Ascending aorta (tissue), 2 donors: ENCODE measurements around the gene EGR2. TPM values are rescaled to one million over a fixed set of nuclear protein-coding genes. Genes with fewer than 3 reads are reported as not detected.

ENCODE experiments used
- DNase-seq, 2 donors: peaks; one replicate each; pipeline ENCODE4 v3.0.0-alpha.2; 2019; ENCODE audit warnings: low spot score in 2 of 2
- H3K27ac ChIP-seq, 2 donors: fragments of 200-600 bp; sonication (generic); one replicate each; pipeline ENCODE4 v1.5.1; 2016 to 2017; ENCODE audit warnings: mild to moderate bottlenecking in 1 of 2
- H3K27me3 ChIP-seq: fragments of 200-600 bp; sonication (generic); one replicate; pipeline ENCODE4 v1.5.1; 2017
- H3K36me3 ChIP-seq, 2 donors: fragments of 200-600 bp; sonication (generic); one replicate each; pipeline ENCODE4 v1.5.1; 2016
- H3K4me1 ChIP-seq, 2 donors: fragments of 200-600 bp; sonication (generic); one replicate each; pipeline ENCODE4 v1.5.1; 2016 to 2017; ENCODE audit warnings: mild to moderate bottlenecking in 1 of 2
- H3K4me3 ChIP-seq, 2 donors: fragments of 200-600 bp; sonication (generic); one replicate each; pipeline ENCODE4 v1.5.1; 2016 to 2017; ENCODE audit warnings: mild to moderate bottlenecking in 1 of 2
- H3K9me3 ChIP-seq, 2 donors: fragments of 200-600 bp; sonication (generic); one replicate each; pipeline ENCODE4 v1.5.1; 2016
- CTCF ChIP-seq, 3 experiments: fragments of 200-600 bp in 2 of 3; fragments of 450-650 bp in 1 of 3; sonication (generic) in 2 of 3; IDR thresholded peaks; one replicate each; pipeline ENCODE4 v1.5.1; 2016 to 2019; ENCODE audit warnings: antibody characterized with exemption in 3 of 3, mild to moderate bottlenecking in 1 of 3, moderate library complexity in 1 of 3
- intact Hi-C: fragments of 100-400 bp; cut with DNase I; formaldehyde crosslinking; loops from one replicate; pipeline ENCODE4 v1.15.1; 2023
- total RNA-seq: library from RNA; depleted of rRNA; stranded (reverse); fragments of >200 nt; gene quantifications from one replicate; pipeline ENCODE4 v1.1.0, GENCODE V29; 2016

The EGR2 gene
- total RNA-seq, 1 donor from 2014 or later: 11.9 TPM

GRCh38 chr10:62795100-62795499 lies 21.1 kb downstream of the EGR2 start:
- no peaks in the 10 kb centered on the region for H3K36me3 ChIP-seq
- intact Hi-C loops: no loop called here
- H3K9me3 ChIP-seq: no peaks in the 10 kb centered on the region
- no peaks in the 10 kb centered on the region for H3K27me3 ChIP-seq
- no peak overlapping the region for H3K4me3 ChIP-seq
- TF ChIP-seq CTCF (IDR thresholded peaks at IDR 0.05): no peak
- no peak overlapping the region for H3K27ac ChIP-seq
- no peak for DNase-seq
- H3K4me1 ChIP-seq: no peaks in the 10 kb centered on the region

GRCh38 chr10:62794306-62794705 lies 21.9 kb downstream of the EGR2 start:
- Histone ChIP-seq H3K4me3 (no peak overlapping the region), H3K27ac (no peak overlapping the region), H3K36me3 (no peaks in the 10 kb centered on the region), H3K9me3 (no peaks in the 10 kb centered on the region), H3K27me3 (no peaks in the 10 kb centered on the region), H3K4me1 (no peaks in the 10 kb centered on the region)
- intact Hi-C loops: no loop called here
- no peak for DNase-seq
- no peak for TF ChIP-seq CTCF (IDR thresholded peaks at IDR 0.05)

- H3K9me3 ChIP-seq: no peaks in the 10 kb centered on the region
- no peak overlapping the region for H3K27ac ChIP-seq
- no peak for DNase-seq
- no peak overlapping the region for H3K4me3 ChIP-seq
- no peaks in the 10 kb centered on the region for H3K36me3 ChIP-seq
- H3K27me3 ChIP-seq: no peaks in the 10 kb centered on the region
- peaks cover 0 to 2% of the 10 kb centered on the region in 2 donors for H3K4me1 ChIP-seq
- intact Hi-C loops: no loop called here
- TF ChIP-seq CTCF (IDR thresholded peaks at IDR 0.05): no peak
Measured at GRCh38 chr10:62792261-62792660, 23.9 kb downstream of the EGR2 start.

- H3K27me3 ChIP-seq: no peaks in the 10 kb centered on the region
- H3K36me3 ChIP-seq: no peaks in the 10 kb centered on the region
- no peak overlapping the region for H3K27ac ChIP-seq
- no peak overlapping the region for H3K4me3 ChIP-seq
- DNase-seq: no peak
- no peaks in the 10 kb centered on the region for H3K9me3 ChIP-seq
- TF ChIP-seq CTCF (IDR thresholded peaks at IDR 0.05): no peak
- intact Hi-C loops: no loop called here
- peaks cover 0 to 2% of the 10 kb centered on the region in 2 donors for H3K4me1 ChIP-seq
Measured at GRCh38 chr10:62790571-62790970, 25.6 kb downstream of the EGR2 start.

GRCh38 chr10:62790019-62790555 lies 26.1 kb downstream of the EGR2 start:
- no peak for DNase-seq
- TF ChIP-seq CTCF (IDR thresholded peaks at IDR 0.05): no peak
- no peak overlapping the region for H3K27ac ChIP-seq
- H3K36me3 ChIP-seq: no peaks in the 10 kb centered on the region
- H3K27me3 ChIP-seq: no peaks in the 10 kb centered on the region
- H3K4me1 ChIP-seq: peaks cover 0 to 2% of the 10 kb centered on the region in 2 donors
- H3K4me3 ChIP-seq: no peak overlapping the region
- H3K9me3 ChIP-seq: peaks cover 0 to 4% of the 10 kb centered on the region in 2 donors
- intact Hi-C loops: no loop called here
